IPS-18c (cell line): ENCODE results near the gene SMCR8.
"Not testable (repeated sequence)": the region's sequence is repeated elsewhere in the genome, so short reads cannot be mapped to it uniquely, and the experiment has no call there.

ENCODE experiments used
- H3K4me3 ChIP-seq: 2 replicates; pipeline ENCODE4 v1.7.0; 2013; ENCODE audit warnings: low read depth, mild to moderate bottlenecking, low read length, moderate library complexity; ENCODE audit not compliant: insufficient read depth
- H3K9me3 ChIP-seq: one replicate; pipeline ENCODE4 v1.6.1; 2013; ENCODE audit warnings: mild to moderate bottlenecking, low read length, moderate library complexity; ENCODE audit not compliant: control insufficient read depth, insufficient read depth

The SMCR8 gene, protein sequence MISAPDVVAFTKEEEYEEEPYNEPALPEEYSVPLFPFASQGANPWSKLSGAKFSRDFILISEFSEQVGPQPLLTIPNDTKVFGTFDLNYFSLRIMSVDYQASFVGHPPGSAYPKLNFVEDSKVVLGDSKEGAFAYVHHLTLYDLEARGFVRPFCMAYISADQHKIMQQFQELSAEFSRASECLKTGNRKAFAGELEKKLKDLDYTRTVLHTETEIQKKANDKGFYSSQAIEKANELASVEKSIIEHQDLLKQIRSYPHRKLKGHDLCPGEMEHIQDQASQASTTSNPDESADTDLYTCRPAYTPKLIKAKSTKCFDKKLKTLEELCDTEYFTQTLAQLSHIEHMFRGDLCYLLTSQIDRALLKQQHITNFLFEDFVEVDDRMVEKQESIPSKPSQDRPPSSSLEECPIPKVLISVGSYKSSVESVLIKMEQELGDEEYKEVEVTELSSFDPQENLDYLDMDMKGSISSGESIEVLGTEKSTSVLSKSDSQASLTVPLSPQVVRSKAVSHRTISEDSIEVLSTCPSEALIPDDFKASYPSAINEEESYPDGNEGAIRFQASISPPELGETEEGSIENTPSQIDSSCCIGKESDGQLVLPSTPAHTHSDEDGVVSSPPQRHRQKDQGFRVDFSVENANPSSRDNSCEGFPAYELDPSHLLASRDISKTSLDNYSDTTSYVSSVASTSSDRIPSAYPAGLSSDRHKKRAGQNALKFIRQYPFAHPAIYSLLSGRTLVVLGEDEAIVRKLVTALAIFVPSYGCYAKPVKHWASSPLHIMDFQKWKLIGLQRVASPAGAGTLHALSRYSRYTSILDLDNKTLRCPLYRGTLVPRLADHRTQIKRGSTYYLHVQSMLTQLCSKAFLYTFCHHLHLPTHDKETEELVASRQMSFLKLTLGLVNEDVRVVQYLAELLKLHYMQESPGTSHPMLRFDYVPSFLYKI

DNA sequence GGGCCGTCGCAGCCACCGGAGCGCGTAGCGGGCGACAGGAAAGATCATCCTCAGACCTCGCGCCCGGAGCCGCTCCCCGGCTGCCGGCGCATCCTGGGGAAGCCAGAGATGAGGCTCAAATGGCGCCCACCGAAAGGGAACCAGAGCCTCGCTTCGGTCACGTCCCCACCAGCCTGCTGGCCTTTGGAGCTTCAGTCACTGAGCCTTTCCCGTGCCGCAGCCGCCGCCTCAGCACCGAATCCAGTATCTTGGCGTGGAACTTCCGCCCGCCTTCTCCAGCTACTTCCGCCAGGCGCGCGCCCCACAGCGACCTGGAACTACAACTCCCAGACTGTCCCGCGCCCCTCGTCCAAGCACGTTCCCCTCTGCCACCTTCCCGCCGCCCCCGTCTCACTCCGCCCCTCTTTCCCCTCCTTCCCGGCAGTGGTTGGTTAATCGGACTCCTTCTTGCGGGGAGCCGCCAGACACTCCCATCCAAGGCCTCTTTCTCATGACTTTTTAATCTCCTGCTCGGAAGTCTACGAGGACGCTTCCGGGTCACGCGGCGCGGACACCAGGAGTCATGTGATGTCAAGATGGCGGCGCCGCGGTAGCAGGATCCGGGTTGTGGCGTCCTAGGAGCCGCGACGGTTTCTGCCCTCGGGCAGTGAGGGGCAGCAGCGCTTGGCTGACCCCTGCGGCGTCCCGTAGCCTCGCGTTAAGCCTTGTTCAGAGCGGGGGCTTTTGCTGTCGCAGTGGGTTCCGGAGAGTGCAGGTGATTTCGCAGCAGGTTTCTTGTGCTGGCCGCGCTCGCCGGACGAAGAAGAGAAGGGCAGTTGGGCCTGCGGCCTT lies at the start of gene SMCR8, which contains the start of gene TOP3A:
Gene SMCR8 (plus strand): TSS at position 563 of the 831 bp plus-strand sequence. CDS start 497 bp downstream, outside the sequence.
Gene TOP3A (minus strand): TSS at position 264 of the 831 bp plus-strand sequence. CDS start 216 bp downstream, at position 48.
- peak within 1 kb of the TSS; percentile 98 for H3K4me3 ChIP-seq

DNA sequence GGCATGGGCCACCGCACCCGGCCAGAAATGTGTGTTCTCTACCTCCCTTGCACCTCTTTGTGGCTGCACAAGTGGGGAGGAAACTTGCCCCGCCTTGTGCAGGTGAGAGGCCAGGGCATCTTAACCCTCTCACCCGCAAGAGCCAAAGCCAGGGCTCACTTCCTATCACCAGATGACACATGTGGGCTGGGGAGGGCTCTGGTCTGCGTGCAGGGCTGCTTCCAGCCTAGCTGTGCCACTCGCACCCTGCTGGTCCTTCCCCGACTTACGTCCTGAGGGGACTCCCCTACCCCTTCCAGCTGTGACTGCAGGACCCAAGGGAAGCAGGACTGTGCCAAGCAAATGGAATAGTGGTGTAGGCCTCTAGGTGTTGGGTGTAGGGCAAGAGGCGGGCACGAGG lies 47.7 kb upstream of the SMCR8 start:
- H3K4me3 ChIP-seq = no peak overlapping the region
- H3K9me3 ChIP-seq = no peaks in the 10 kb centered on the region

More for the DNA sequence above, at the start of gene SMCR8, which contains the start of gene TOP3A:
- no peaks in the 10 kb centered on the region for H3K9me3 ChIP-seq

DNA sequence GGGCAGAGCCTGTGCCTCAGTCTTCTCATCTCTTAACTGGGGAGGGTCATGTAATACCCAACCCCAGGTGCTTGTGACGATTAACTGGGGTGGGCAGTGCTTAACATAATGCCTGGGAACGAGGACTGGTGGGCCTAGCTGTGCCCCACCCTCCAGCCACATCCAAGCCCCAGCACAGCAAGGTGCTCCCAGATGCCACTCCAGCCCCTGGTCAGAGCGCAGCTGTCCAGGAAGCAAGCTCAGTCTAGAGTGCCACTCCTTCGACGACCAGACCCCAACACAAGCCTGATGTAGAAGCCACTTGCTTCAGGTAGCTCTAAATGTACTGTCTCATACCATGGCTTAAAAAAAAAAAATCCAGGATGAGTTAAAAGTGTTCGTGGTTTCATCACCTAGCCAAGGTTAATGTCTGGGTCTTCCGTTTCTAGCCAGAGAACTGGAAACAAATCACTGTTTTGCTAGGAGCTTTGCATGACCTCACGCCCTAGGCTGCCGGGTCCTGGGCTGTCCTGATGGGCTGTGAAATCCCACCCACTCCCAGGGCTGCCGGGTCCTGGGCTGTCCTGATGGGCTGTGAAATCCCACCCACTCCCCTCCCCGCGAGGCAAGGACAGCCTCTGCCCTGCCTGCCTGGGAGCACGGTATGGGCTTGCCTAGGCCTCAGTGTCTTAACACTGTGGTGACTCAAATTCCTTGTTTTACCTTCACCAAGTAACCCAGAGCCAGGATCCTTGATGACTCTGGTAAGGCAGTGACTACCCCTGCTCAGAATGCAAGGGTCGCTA lies 47.0 kb upstream of the SMCR8 start:
- no peaks in the 10 kb centered on the region for H3K9me3 ChIP-seq

DNA sequence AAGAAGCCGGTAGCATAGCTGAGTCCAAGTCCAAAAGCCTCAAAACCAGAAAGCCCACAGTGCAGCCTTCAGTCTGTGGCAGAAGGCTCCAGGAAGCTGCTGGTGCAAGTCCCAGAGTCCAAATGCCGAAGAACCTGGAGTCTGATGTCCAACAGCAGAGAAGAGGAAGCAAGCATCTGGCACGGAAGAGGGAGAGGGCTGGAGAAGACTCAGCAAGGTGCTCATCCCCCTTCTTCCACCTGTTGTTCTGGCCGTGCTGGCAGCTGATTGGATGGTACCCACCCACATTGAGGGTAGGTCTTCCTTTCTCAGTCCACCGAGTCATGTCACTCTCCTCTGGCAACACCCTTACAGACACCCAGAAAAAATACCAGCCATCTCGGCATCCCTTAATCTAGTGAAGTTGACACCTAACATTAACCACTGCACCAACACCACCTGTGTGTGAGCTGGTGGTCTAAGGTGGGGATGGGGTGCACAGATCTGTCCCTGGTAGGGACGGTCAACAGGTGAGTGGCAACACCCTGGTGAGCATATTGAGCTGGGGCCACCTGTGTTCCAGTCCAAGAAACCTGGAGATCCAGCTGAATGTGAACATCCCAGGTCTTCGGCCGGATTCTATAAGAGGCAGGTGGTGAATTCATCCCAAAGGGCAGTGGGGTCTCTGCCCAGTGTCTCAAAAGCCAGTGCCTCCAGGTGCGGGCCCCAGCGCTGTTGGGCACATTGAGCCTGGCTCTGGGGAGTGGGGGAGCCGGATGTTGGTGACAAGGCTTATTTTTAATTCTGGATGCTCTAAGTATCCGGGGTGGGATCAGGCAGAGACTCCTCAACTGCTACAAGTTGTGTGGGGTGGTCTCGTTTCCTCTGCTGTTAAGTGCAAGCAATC lies 44.8 kb upstream of the SMCR8 start:
- H3K9me3 ChIP-seq = no peaks in the 10 kb centered on the region
- H3K4me3 ChIP-seq = no peak overlapping the region

More for the DNA sequence above, 47.0 kb upstream of the SMCR8 start:
- H3K4me3 ChIP-seq = no peak overlapping the region

DNA sequence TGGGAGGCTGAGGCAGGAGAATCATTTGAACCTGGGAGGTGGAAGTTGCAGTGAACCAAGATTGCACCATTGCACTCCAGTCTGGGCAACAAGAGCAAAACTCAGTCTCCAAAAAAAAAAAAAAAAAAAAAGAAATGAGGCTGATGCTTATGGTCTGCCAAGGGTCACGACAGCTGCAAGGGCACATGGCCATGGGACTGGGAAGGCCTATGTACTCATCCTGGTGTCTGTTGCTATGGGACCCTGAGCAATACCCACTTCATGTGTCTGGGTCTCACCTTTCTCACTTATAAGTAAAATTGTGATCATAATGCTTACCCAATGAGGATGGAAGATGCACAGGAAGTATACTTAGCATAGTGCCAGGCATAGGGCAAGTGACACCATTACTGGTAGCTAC lies 38.0 kb upstream of the SMCR8 start:
- H3K9me3 ChIP-seq = no peaks in the 10 kb centered on the region
- no peak overlapping the region for H3K4me3 ChIP-seq

DNA sequence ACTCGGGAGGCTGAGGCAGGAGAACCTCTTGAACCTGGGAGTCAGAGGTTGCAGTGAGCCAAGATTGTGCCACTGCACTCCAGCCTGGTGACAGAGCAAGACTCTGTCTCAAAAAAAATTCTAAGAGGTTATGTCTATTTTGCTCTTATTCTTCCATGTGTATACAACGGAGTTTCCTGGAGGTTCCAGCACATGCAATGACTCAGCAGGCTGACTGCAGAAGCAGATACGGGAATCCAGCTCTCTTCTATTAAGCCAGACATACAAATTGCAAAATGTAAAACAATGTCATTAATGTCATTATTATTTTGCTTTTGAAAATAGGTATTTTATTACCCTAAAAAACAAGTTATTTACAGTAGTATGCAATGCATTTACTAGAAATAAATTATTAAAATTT lies 36.2 kb upstream of the SMCR8 start:
- H3K4me3 ChIP-seq = no peak overlapping the region
- no peaks in the 10 kb centered on the region for H3K9me3 ChIP-seq

DNA sequence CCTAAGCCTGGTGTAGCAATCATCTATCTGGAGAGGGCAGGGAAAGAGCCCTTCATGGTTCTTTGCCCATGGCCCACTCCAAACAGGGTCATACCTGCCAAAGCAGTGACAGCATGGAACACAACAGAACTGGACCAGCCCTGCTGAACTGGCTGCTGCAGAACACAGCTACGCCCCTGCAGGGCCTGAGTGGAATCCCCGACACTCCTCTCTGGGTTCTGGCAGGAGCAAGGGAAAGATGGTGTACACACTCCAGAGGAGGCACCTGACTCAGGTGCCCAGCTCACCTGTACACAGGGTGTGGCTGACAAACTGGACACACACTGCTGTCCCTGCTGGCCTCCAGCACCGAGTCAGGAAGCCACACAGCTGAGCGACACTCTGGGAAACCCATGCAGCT lies 34.8 kb upstream of the SMCR8 start:
- H3K4me3 ChIP-seq = no peak overlapping the region
- no peaks in the 10 kb centered on the region for H3K9me3 ChIP-seq

DNA sequence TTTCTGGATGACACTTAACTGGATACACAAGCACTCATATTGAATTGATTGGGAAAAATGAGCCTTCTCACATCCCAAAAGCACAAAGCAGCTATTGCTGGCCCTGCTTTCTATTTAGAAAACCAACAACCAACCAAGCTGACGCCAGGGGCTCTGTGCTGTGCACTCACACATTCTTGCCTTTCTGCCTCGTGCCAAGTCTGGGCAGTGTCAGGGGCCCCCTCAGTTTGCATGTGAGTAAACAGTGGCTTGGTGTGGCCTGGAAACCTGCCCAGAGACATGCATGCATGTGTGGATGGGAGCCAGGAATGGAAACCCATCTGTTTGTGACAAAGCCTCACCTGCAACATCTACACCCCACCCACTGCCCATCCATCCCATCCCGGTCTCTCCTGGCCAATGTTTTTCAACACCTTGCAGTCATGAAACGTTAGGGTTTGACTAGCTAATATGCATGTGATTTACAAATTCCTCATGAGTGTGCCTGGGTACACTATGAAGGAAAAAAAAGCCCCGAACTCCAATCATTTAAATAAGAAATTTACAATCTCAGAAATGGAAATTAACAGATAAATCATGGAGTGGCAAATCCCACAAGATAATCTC lies 34.2 kb upstream of the SMCR8 start:
- no peaks in the 10 kb centered on the region for H3K9me3 ChIP-seq
- no peak overlapping the region for H3K4me3 ChIP-seq

DNA sequence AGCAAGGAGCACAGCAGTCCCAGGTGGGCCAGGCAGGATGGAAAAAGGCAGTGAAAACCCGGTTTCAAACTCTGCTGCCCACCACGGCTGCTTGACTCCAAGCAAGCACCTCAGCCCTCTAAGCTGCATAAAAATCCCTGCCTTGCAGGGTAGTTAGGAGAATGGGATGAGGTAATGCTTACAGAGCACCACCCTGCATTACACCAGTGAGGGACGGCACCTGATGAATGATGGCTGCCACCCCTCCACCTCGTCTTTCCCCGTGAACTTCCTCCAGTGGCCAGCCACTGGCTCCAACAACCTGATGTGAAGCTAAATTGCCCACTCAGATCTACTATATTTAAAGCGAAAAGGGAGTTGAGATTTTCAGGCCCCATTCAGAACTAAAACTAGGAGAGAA lies 33.3 kb upstream of the SMCR8 start:
- no peaks in the 10 kb centered on the region for H3K9me3 ChIP-seq
- H3K4me3 ChIP-seq = no peak overlapping the region

DNA sequence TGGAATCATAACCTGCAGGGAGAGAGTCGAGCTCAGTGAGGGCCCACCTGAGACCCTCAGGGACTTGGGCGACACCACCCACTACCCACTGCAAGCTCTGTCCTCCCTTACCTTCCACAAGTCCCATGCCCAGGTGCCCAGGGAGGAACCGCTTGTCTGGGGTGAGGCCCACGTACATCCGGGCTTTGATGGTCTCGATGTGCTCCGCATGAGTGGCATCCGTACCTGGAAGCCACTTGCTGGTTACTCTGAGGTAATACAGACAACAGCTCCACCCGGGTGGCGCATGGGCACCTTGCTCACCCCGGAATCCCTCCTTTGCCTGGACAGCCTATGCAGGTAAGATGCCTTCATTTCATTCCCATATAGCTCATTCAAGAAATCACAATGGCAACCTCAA lies 29.8 kb upstream of the SMCR8 start:
- Histone ChIP-seq H3K4me3 (no peak overlapping the region), H3K9me3 (no peaks in the 10 kb centered on the region)

DNA sequence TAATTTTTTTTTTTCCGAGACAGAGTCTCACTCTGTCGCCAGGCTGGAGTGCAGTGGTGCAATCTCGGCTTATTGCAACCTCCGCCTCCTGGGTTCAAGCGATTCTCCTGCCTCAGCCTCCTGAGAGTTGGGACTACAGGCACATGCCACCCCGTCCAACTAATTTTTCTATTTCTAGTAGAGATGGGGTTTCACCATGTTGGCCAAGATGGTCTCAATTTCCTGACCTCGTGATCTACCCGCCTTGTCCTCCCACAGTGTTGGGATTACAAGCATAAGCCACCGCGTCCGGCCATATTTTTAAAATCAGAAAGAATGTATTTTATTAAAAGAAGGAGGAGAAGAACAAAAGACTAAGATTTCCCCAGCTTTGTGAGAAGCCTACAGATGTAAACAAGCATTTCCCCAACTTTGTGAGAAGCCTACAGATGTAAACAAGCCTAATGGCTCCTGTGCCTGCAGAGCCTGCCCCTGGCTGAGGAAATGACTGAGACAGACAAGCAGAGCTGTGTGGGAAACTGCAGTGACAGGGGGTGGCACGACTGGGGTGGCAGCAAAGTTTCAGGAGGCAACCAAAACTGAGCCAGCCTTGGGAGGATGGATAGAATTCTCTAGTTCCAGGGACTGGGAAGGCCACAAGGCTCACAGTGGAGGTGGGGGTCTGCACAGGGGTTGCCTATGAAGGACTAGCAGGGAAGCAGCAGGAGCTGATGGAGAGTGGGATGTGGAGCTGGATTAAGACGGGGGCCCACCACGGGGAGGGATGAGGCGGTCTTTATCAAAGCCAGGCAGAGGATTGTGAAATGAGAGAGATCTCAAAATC lies 23.2 kb upstream of the SMCR8 start:
- Histone ChIP-seq H3K9me3 (no peaks in the 10 kb centered on the region), H3K4me3 (no peak overlapping the region)

DNA sequence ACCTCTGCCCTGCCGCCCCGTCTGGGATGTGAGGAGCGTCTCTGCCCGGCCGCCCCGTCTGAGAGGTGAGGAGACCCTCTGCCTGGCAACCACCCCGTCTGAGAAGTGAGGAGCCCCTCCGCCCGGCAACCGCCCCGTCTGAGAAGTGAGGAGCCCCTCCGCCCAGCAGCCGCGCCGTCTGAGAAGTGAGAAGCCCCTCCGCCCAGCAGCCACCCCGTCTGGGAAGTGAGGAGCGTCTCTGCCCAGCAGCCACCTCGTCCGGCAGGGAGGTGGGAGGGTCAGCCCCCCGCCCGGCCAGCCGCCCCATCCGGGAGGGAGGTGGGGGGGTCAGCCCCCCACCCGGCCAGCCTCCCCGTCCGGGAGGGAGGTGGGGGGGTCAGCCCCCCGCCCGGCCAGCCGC lies 17.0 kb upstream of the SMCR8 start:
- not testable (repeated sequence) for H3K9me3 ChIP-seq, H3K4me3 ChIP-seq

DNA sequence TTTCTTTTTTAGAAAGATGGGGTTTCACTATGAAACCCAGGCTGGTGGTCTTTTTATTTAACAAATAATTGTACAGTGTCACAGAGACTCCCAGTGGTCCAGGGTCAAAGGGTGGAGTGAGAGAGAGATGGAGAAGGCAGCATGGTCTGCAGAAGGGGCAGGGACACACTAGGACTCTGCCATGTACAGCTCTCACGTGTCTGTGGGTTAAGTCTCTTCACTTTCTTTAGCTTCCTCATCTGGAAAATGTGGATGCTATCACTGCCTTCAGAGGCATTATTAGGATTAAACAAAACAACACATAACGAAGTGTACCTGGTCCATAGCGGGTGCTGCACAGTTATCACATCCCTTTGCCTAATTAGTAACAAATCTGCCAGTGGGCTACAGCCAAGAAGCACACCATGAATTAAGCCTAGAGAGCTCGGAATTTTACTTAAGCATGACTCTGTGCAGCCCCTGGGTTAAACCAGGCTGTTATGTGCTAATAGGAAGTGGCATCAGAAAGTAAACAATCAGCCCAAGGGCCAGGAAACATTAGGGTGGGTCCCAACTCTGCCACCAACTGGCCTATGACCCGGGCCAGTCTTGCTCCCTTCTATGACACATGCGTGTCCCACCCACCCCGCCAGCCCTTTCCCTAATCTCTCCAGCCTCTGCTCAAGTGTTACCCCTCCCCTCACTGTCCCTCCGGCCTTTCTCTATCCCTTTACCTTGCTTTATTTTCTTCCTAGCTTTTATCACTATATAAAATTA lies 14.2 kb upstream of the SMCR8 start:
- peaks cover 3% of the 10 kb centered on the region for H3K9me3 ChIP-seq
- H3K4me3 ChIP-seq = no peak overlapping the region

DNA sequence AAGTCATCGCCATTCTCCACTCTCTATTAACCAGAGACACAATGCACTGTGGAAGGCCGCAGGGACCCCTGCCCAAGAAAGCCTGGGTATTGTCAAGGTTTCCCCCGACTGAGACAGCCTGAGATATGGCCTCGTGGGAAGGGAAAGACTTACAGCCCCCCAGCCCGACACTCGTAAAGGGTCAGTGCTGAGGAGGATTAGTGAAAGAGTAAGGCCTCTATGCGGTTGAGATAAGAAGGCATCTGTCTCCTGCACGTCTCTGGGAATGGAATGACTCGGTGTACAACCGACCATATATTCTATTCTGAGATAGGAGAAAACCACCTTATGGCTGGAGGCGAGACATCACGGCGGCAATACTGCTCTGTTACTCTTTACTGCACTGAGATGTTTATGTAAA lies 11.9 kb upstream of the SMCR8 start:
- not testable (repeated sequence) for H3K9me3 ChIP-seq, H3K4me3 ChIP-seq
